LNCAP (cell line): ENCODE results near the gene GULP1.

Experiments
- CTCF ChIP-seq: fragments of 450-650 bp; IDR thresholded peaks from 2 replicates; pipeline ENCODE4 v1.5.1; 2017; ENCODE audit warnings: mild to moderate bottlenecking

The GULP1 gene

GRCh38 chr2:188439986-188440385 lies 148.3 kb downstream of the GULP1 start:
- no peak for TF ChIP-seq CTCF

GRCh38 chr2:188440849-188441248 lies 149.2 kb downstream of the GULP1 start:
- no peak for TF ChIP-seq CTCF

GRCh38 chr2:188441288-188441947 lies 149.7 kb downstream of the GULP1 start:
- TF ChIP-seq CTCF = no peak

GRCh38 chr2:188443207-188443606 lies 151.5 kb downstream of the GULP1 start:
- no peak for TF ChIP-seq CTCF

- no peak for TF ChIP-seq CTCF
Observed at GRCh38 chr2:188444106-188444835, 152.6 kb downstream of the GULP1 start.

- no peak for TF ChIP-seq CTCF
Observed at GRCh38 chr2:188449561-188449960, 157.9 kb downstream of the GULP1 start.

GRCh38 chr2:188449971-188450370 lies 158.3 kb downstream of the GULP1 start:
- TF ChIP-seq CTCF = no peak
